BJ (cell line): ENCODE measurements around the gene TNPO3. TPM values are rescaled to one million over a fixed set of nuclear protein-coding genes. Genes with fewer than 3 reads are reported as not detected.
"Not testable (repeated sequence)": the region's sequence is repeated elsewhere in the genome, so short reads cannot be mapped to it uniquely, and the experiment has no call there.

Experiments used
- CTCF ChIA-PET: fragments of 350-600 bp; formaldehyde crosslinking; extraction: SDS; loops from one replicate; lab custom pipeline; 2021; ENCODE audit warnings: antibody characterized with exemption, inconsistent platforms; lab: Yijun Ruan, JAX
- POLR2A ChIA-PET: fragments of 300-600 bp; sonication (Branson Sonifier 250); formaldehyde crosslinking; extraction: SDS; loops from one replicate; lab custom pipeline; 2021; ENCODE audit warnings: antibody characterized with exemption; lab: Charles Lee
- DNase-seq: peaks from one replicate; pipeline ENCODE4 v3.0.0-alpha.2; 2011; ENCODE audit warnings: low read depth
- H3K27me3 ChIP-seq: 2 replicates; pipeline ENCODE4 v1.6.0; 2011; ENCODE audit warnings: low read length; ENCODE audit not compliant: control insufficient read depth, insufficient read depth
- H3K36me3 ChIP-seq: 2 replicates; pipeline ENCODE4 v1.5.1; 2011; ENCODE audit warnings: low read length; ENCODE audit not compliant: control insufficient read depth, insufficient read depth
- H3K4me3 ChIP-seq: 2 replicates; pipeline ENCODE4 v1.5.1; 2011; ENCODE audit warnings: low read depth, mild to moderate bottlenecking, control low read depth, low read length
- polyA plus RNA-seq: library from polyadenylated mRNA; depleted of rRNA; stranded (reverse); fragments of >200 nt; gene quantifications from 2 replicates; pipeline ENCODE4 v1.2.3, GENCODE V29; 2011
- TF ChIP-seq, protein P1 (sequence below): IDR thresholded peaks from 2 replicates; pipeline ENCODE4 v1.5.1; 2011; ENCODE audit warnings: low read depth, mild to moderate bottlenecking, control low read depth, inconsistent platforms, low read length, moderate library complexity; ENCODE audit not compliant: insufficient read depth

TNPO3 gene
- polyA plus RNA-seq, 1 experiment, result 36.2 TPM

DNA sequence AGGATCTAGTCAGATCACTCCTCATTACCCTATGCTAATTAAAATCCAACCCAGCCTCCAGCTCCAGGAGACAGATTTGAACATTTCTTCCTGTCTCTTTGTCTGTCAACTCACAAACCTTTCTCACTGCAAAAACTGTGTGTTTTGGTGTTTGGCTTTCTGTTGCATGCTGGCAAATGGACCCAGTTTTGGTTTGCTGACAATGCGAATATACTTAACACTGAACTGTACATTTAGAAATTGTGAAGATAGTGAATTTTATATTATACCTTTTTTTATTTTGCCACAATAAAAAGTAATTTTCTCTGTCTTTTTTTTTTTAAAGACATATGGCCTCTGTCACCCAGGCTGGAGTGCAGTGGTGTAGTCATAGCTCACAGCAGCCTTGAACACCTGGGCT, 18.3 kb upstream of the TNPO3 start:
- DNase-seq, result no peak
- H3K27me3 ChIP-seq, result 0 out of 2 replicates have a peak, but pooled peaks cover 2% of the 10 kb centered on the region
- ChIA-PET CTCF (interaction anchor here (1.3 kb wide), 1 partner anchor 18 kb away, joined by 4 read pairs; no protein-coding TSS in a partner anchor), POLR2A (no interaction called here)
- H3K36me3 ChIP-seq, result no peaks in the 10 kb centered on the region
- no peak overlapping the region for H3K4me3 ChIP-seq
- TF ChIP-seq, protein P1, sequence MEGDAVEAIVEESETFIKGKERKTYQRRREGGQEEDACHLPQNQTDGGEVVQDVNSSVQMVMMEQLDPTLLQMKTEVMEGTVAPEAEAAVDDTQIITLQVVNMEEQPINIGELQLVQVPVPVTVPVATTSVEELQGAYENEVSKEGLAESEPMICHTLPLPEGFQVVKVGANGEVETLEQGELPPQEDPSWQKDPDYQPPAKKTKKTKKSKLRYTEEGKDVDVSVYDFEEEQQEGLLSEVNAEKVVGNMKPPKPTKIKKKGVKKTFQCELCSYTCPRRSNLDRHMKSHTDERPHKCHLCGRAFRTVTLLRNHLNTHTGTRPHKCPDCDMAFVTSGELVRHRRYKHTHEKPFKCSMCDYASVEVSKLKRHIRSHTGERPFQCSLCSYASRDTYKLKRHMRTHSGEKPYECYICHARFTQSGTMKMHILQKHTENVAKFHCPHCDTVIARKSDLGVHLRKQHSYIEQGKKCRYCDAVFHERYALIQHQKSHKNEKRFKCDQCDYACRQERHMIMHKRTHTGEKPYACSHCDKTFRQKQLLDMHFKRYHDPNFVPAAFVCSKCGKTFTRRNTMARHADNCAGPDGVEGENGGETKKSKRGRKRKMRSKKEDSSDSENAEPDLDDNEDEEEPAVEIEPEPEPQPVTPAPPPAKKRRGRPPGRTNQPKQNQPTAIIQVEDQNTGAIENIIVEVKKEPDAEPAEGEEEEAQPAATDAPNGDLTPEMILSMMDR, result no peak

- TF ChIP-seq, protein P1, result no peak
- 0 out of 2 replicates have a peak, but pooled peaks cover 2% of the 10 kb centered on the region for H3K27me3 ChIP-seq
- H3K36me3 ChIP-seq, result no peaks in the 10 kb centered on the region
- ChIA-PET POLR2A (no interaction called here), CTCF (interaction anchor here (1.0 to 1.3 kb wide), 2 partner anchors 19 kb away, joined by 4 to 5 read pairs; no protein-coding TSS in a partner anchor)
- no peak overlapping the region for H3K4me3 ChIP-seq
- DNase-seq, result no peak
Observed at GRCh38 chr7:129072479-129073011, 17.6 kb upstream of the TNPO3 start.

GRCh38 chr7:129069021-129069420, 14.1 kb upstream of the TNPO3 start:
- Histone ChIP-seq H3K4me3 (no peak overlapping the region), H3K27me3 (0 out of 2 replicates have a peak, but pooled peaks cover 2% of the 10 kb centered on the region), H3K36me3 (no peaks in the 10 kb centered on the region)
- ChIA-PET POLR2A (no interaction called here), CTCF (interaction anchor here (0.6 to 2.4 kb wide), 2 partner anchors 22 to 697 kb away, joined by 3 to 15 read pairs; no protein-coding TSS in a partner anchor)
- TF ChIP-seq, protein P1, result no peak
- no peak for DNase-seq

DNA sequence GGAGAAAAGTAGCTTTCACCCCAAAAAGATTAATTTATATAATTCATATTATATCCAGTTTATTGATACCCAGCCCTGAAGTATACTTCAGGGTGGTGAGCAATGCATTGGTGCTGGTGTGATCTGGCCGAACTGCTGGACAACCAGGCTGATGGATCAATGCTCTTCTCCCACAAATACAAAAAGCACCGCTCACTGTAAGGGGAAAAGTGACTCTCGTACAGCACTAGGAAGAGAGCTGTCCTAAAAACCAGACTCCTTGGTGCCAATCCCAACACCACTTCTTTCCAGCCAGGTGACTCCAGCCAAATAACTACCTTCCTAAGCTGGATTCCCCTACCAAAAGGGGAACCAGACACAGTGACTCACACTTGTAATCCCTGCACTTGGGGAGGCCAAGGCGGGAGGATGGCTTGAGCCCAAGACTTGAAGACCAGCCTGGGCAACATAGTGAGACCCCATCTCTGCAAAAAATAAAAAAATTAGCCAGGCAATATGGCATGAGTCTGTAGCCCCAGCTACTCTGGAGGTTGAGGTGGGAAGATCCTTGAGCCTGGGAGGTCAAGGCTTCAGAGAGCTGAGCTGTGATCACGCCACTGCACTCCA, 13.1 kb upstream of the TNPO3 start:
- ChIA-PET POLR2A (no interaction called here), CTCF (interaction anchor here (1.1 to 2.4 kb wide), 2 partner anchors 17 to 23 kb away, joined by 3 to 15 read pairs; no protein-coding TSS in a partner anchor)
- TF ChIP-seq, protein P1, result no peak
- DNase-seq, result no peak
- Histone ChIP-seq H3K4me3 (no peak overlapping the region), H3K36me3 (no peaks in the 10 kb centered on the region), H3K27me3 (no peaks in the 10 kb centered on the region)

GRCh38 chr7:129067132-129067561, 12.2 kb upstream of the TNPO3 start:
- CTCF ChIA-PET, result interaction anchor here (1.0 to 1.1 kb wide), 2 partner anchors 18 to 24 kb away, joined by 3 to 5 read pairs; no protein-coding TSS in a partner anchor
- POLR2A ChIA-PET, result interaction anchor here (1.9 kb wide), 1 partner anchor 13 kb away, joined by 5 read pairs; the partner anchor contains the start of gene TNPO3
- not testable (repeated sequence) for H3K36me3 ChIP-seq

More at GRCh38 chr7:129067132-129067561, 12.2 kb upstream of the TNPO3 start:
- H3K4me3 ChIP-seq, DNase-seq, H3K27me3 ChIP-seq: not testable (repeated sequence)
